Gastrocnemius medialis (tissue), 4 donors: ENCODE results near the gene DRGX. TPM values are rescaled to one million over a fixed set of nuclear protein-coding genes. Genes with fewer than 3 reads are reported as not detected.

Experiments
- ATAC-seq, 2 donors: fragments of 150-250 bp; one replicate each; pipeline ENCODE4 v1.9.1; 2016
- DNase-seq, 2 donors: peaks; one replicate each; pipeline ENCODE4 v3.0.0-alpha.2; 2019
- H3K27ac ChIP-seq, 4 donors: fragments of 200-600 bp; sonication (generic); 1 replicate in 1 of 4; 2 replicates in 3 of 4; pipeline ENCODE4 v1.5.1; 2016 to 2018; ENCODE audit warnings: mild to moderate bottlenecking in 2 of 4, moderate library complexity in 1 of 4
- H3K27me3 ChIP-seq, 3 donors: fragments of 200-600 bp; sonication (generic) in 2 of 3; 1 replicate in 1 of 3; 2 replicates in 2 of 3; pipeline versions ENCODE4 v1.5.1 to v1.6.0; 2016 to 2019; ENCODE audit warnings: mild to moderate bottlenecking in 1 of 3, moderate library complexity in 1 of 3
- H3K36me3 ChIP-seq, 2 donors: fragments of 200-600 bp; sonication (generic) in 1 of 2; one replicate each; pipeline ENCODE4 v1.5.1; 2017 to 2018
- H3K4me1 ChIP-seq, 2 donors: fragments of 200-600 bp; sonication (generic) in 1 of 2; one replicate each; pipeline ENCODE4 v1.5.1; 2016 to 2017; ENCODE audit warnings: mild to moderate bottlenecking in 2 of 2
- H3K4me3 ChIP-seq, 4 donors: fragments of 200-600 bp; sonication (generic) in 3 of 4; 1 replicate in 1 of 4; 2 replicates in 3 of 4; pipeline ENCODE4 v1.5.1; 2016 to 2019; ENCODE audit warnings: mild to moderate bottlenecking in 2 of 4
- H3K9me3 ChIP-seq, 3 donors: fragments of 200-600 bp; sonication (generic) in 2 of 3; 1 replicate in 1 of 3; 2 replicates in 2 of 3; pipeline ENCODE4 v1.5.1; 2016 to 2019
- CTCF ChIP-seq, 5 experiments: fragments of 450-650 bp in 3 of 5; fragments of 200-600 bp in 2 of 5; sonication (generic) in 2 of 5; IDR thresholded peaks in 4 of 5; conservative IDR thresholded peaks in 1 of 5; 1 replicate in 4 of 5; 2 replicates in 1 of 5; pipeline ENCODE4 v1.5.1; 2016 to 2019; ENCODE audit warnings: antibody characterized with exemption in 5 of 5, mild to moderate bottlenecking in 3 of 5, moderate library complexity in 3 of 5
- POLR2A ChIP-seq, 2 donors: fragments of 450-650 bp; IDR thresholded peaks; one replicate each; pipeline ENCODE4 v1.6.1; 2017; ENCODE audit warnings: antibody characterized with exemption in 2 of 2, mild to moderate bottlenecking in 2 of 2, moderate library complexity in 2 of 2
- in situ Hi-C, 4 donors: fragments of 200-750 bp; cut with MboI; loops; one replicate each; pipeline versions ENCODE4 v1.15.0 to v1.8.0; 2017; ENCODE audit warnings: low sequenced_read_pairs in 4 of 4
- intact Hi-C: fragments of 100-400 bp; cut with DNase I; formaldehyde crosslinking; loops from one replicate; pipeline ENCODE4 v1.15.1; 2023; ENCODE audit warnings: low total_unique reads
- total RNA-seq, 4 donors: library from RNA; depleted of rRNA; stranded (reverse); fragments of >200 nt; gene quantifications; one replicate each; pipeline versions ENCODE4 v1.1.0 to v1.2.3, GENCODE V29; 2016

DRGX gene
- total RNA-seq, 4 donors from 2014 or later, result not detected

GRCh38 chr10:49323171-49323895 is 72.6 kb downstream of the DRGX start:
- in situ Hi-C loops (no loop called here), intact Hi-C loops (loop anchor here (2.0 kb wide), 1 partner anchor 105 kb away; no protein-coding TSS in a partner anchor)

GRCh38 chr10:49322371-49323170 is 73.3 kb downstream of the DRGX start:
- peak; percentile 50 to 81 for DNase-seq
- peak; percentile 53 to 75 for ATAC-seq
- Histone ChIP-seq H3K4me3 (no peak overlapping the region), H3K36me3 (peaks cover 0 to 58% of the 10 kb centered on the region in 2 donors), H3K27me3 (no peaks in the 10 kb centered on the region), H3K4me1 (peaks cover 11 to 14% of the 10 kb centered on the region in 2 donors), H3K9me3 (no peaks in the 10 kb centered on the region), H3K27ac (peak overlapping the region; percentile 66 to 95 (median 82))
- intact Hi-C loops (loop anchor here (2.0 kb wide), 1 partner anchor 104 kb away; no protein-coding TSS in a partner anchor), in situ Hi-C loops (no loop called here)
- TF ChIP-seq POLR2A (IDR thresholded peaks at IDR 0.05) (no peak), CTCF (IDR thresholded peaks at IDR 0.05 in 4 of 5, conservative IDR thresholded peaks at IDR 0.05 in 1 of 5) (no peak)

More at GRCh38 chr10:49323171-49323895, 72.6 kb downstream of the DRGX start:
- H3K4me1 ChIP-seq, result peaks cover 11 to 14% of the 10 kb centered on the region in 2 donors
- DNase-seq (peak in 1 of 2 donors; percentile 71), ATAC-seq (peak; percentile 62 to 75)
- no peaks in the 10 kb centered on the region for H3K27me3 ChIP-seq
- H3K36me3 ChIP-seq, result peaks cover 0 to 51% of the 10 kb centered on the region in 2 donors
- H3K9me3 ChIP-seq, result no peaks in the 10 kb centered on the region
- H3K4me3 ChIP-seq, result no peak overlapping the region
- TF ChIP-seq CTCF (IDR thresholded peaks at IDR 0.05 in 4 of 5, conservative IDR thresholded peaks at IDR 0.05 in 1 of 5) (no peak), POLR2A (IDR thresholded peaks at IDR 0.05) (no peak)
- peak overlapping the region; percentile 66 to 95 (median 82) for H3K27ac ChIP-seq

- intact Hi-C loops, result no loop called here
- TF ChIP-seq POLR2A (IDR thresholded peaks at IDR 0.05) (no peak), CTCF (IDR thresholded peaks at IDR 0.05 in 4 of 5, conservative IDR thresholded peaks at IDR 0.05 in 1 of 5) (no peak)
- DNase-seq (no peak), ATAC-seq (no peak)
- H3K4me1 ChIP-seq, result peaks cover 11 to 14% of the 10 kb centered on the region in 2 donors
- H3K27ac ChIP-seq, result peak overlapping the region; percentile 17 to 95 (median 48)
- no peak overlapping the region for H3K4me3 ChIP-seq
- in situ Hi-C loops, result no loop called here
- no peaks in the 10 kb centered on the region for H3K9me3 ChIP-seq
- H3K36me3 ChIP-seq, result peaks cover 0 to 64% of the 10 kb centered on the region in 2 donors
- no peaks in the 10 kb centered on the region for H3K27me3 ChIP-seq
These were observed 74.9 kb downstream of the DRGX start for GRCh38 chr10:49321021-49321420.

- no peaks in the 10 kb centered on the region for H3K27me3 ChIP-seq
- no peak overlapping the region for H3K4me3 ChIP-seq
- intact Hi-C loops, result no loop called here
- peaks cover 13 to 17% of the 10 kb centered on the region in 2 donors for H3K4me1 ChIP-seq
- peaks cover 0 to 57% of the 10 kb centered on the region in 2 donors for H3K36me3 ChIP-seq
- H3K27ac ChIP-seq, result peak overlapping the region; percentile 30 to 95 (median 59)
- in situ Hi-C loops, result no loop called here
- ATAC-seq, result no peak
- H3K9me3 ChIP-seq, result no peaks in the 10 kb centered on the region
- DNase-seq, result peak in 1 of 2 donors; percentile 11
- TF ChIP-seq POLR2A (IDR thresholded peaks at IDR 0.05), result no peak
- TF ChIP-seq CTCF (IDR thresholded peaks at IDR 0.05 in 4 of 5, conservative IDR thresholded peaks at IDR 0.05 in 1 of 5), result no peak
These were observed 75.7 kb downstream of the DRGX start for GRCh38 chr10:49320191-49320590.
